ENCODE measurements around the gene GBE1. TPM values are rescaled to one million over a fixed set of nuclear protein-coding genes. Genes with fewer than 3 reads are reported as not detected.

Gene GBE1
- total and polyA plus RNA-seq, 9 of the 15 experiments (the other 6 are each of a cell fraction or from before 2014, with no cell fraction given), result 7.9 to 25.6 (median 13.1) TPM

- no peaks in the 10 kb centered on the region for H3K9me1 ChIP-seq (ENCODE audit: control insufficient read depth, insufficient read depth, low read length)
- no peak overlapping the region for H3K27ac ChIP-seq (ENCODE audit: extremely low read depth, low read depth, low read length)
- H4K20me1 ChIP-seq (replicated peaks; ENCODE audit: control insufficient read depth, insufficient read depth, low read length), result no peaks in the 10 kb centered on the region
- FAIRE-seq (no peak), DNase-seq (ENCODE audit: extremely low read depth in 1 of 4, low spot score in 3 of 4) (no peak), ATAC-seq (no peak)
- in situ Hi-C loops (cut with MboI) (no loop called here), intact Hi-C loops (cut with micrococcal nuclease) (no loop called here)
- H3K4me2 ChIP-seq (ENCODE audit: insufficient read depth, low read length), result no peak overlapping the region
- no peak overlapping the region for H3K9ac ChIP-seq (ENCODE audit: insufficient read depth in 1 of 2, low read depth in 2 of 2, low read length in 2 of 2)
- ChIA-PET CTCF (ENCODE audit: low intra/inter-chr PET ratio) (no interaction called here), POLR2A (no interaction called here)
- H2AFZ ChIP-seq (ENCODE audit: low read depth, low read length), result no peak overlapping the region
- H3K4me1 ChIP-seq (replicated peaks in 1 of 2; ENCODE audit: control insufficient read depth in 2 of 2, insufficient read depth in 2 of 2, low read length in 2 of 2), result no peaks in the 10 kb centered on the region; a peak in 1 of 5 replicates
- no TSS peak for BruUV-seq (replicated peaks)
- 43% methylated on average over 2 of the region's 2 CpGs for WGBS (ENCODE audit: insufficient coverage, low coverage, missing lambda C conversion rate)
- no peaks in the 10 kb centered on the region for H3K9me3 ChIP-seq (replicated peaks; ENCODE audit: control insufficient read depth, insufficient read depth, low read depth, low read length)
- no peak overlapping the region for H3K4me3 ChIP-seq
- H3K79me2 ChIP-seq (ENCODE audit: control insufficient read depth, insufficient read depth, low read length), result no peaks in the 10 kb centered on the region
- H3K27me3 ChIP-seq (ENCODE audit: control insufficient read depth in 2 of 2, insufficient read depth in 2 of 2, low read length in 2 of 2), result no peaks in the 10 kb centered on the region
- H3K36me3 ChIP-seq (ENCODE audit: control insufficient read depth, insufficient read depth, low read length), result no peaks in the 10 kb centered on the region
- TF ChIP-seq DIDO1 (tag; IDR thresholded peaks at IDR 0.05; ENCODE audit: low read depth) (no peak), NFATC3 (IDR thresholded peaks at IDR 0.05) (no peak), KDM2B (CRISPR knock-in tag; IDR thresholded peaks at IDR 0.05) (no peak), CHCHD3 (CRISPR knock-in tag; IDR thresholded peaks at IDR 0.05) (no peak), CLOCK (CRISPR knock-in tag; IDR thresholded peaks at IDR 0.05; ENCODE audit: borderline replicate concordance) (no peak), ZBTB40 (IDR thresholded peaks at IDR 0.05) (no peak), ZBTB40 (CRISPR knock-in tag; IDR thresholded peaks at IDR 0.05) (no peak), PHTF2 (CRISPR knock-in tag; IDR thresholded peaks at IDR 0.05) (no peak)
- TF ChIP-seq, protein P1, sequence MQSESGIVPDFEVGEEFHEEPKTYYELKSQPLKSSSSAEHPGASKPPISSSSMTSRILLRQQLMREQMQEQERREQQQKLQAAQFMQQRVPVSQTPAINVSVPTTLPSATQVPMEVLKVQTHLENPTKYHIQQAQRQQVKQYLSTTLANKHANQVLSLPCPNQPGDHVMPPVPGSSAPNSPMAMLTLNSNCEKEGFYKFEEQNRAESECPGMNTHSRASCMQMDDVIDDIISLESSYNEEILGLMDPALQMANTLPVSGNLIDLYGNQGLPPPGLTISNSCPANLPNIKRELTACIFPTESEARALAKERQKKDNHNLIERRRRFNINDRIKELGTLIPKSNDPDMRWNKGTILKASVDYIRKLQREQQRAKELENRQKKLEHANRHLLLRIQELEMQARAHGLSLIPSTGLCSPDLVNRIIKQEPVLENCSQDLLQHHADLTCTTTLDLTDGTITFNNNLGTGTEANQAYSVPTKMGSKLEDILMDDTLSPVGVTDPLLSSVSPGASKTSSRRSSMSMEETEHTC (IDR thresholded peaks at IDR 0.05), result no peak
Observed at GRCh38 chr3:81702126-81702525, 59.3 kb downstream of the GBE1 start.
